G401.6 (cell line): ENCODE results near the gene GALNT2.

ENCODE experiments used
- FAIRE-seq: peaks from 2 replicates; lab custom pipeline; 2012; peaks lifted over from hg19 to GRCh38; lab: Jason Lieb, UNC

The GALNT2 gene

GRCh38 chr1:230237009-230237370, 170.0 kb downstream of the GALNT2 start:
- no peak for FAIRE-seq

DNA sequence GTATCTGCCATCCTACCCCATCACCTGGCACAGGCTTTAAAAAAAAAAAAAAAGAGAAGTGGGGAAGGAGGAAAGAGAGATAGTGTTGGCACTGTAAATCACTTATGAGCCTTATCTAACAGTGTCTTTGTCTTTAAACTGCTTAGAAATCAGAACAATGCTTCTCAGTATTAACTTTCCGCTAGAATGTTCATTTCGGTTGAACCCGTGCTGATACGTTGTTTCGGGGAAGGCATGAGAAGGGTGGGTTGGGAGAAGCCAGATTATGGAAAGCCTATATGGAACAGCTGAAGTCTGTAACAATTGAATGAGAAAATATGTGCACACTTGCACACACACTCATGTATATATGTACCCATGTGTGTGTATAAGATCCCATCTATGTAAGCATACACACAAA, 170.8 kb downstream of the GALNT2 start:
- no peak for FAIRE-seq

- FAIRE-seq, result no peak
Measured at GRCh38 chr1:230240446-230241086, 173.5 kb downstream of the GALNT2 start.

DNA sequence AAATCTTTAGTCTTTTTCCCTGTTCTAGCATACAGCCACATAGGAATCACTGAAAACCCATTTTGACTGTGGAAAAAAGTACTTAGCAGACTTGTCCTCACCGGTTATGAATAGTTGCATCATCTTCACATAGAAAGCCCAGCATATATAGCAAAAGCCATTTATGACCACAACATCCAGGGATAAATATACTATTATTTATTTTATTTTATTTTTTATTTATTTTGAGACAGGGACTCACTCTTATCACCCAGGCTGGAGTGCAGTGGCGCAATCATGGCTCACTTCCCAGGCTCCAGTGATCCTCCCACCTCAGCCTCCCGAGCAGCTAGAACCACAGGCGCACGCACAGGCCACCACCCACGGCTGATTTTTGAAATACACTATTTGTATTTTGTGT, 175.3 kb downstream of the GALNT2 start:
- no peak for FAIRE-seq

DNA sequence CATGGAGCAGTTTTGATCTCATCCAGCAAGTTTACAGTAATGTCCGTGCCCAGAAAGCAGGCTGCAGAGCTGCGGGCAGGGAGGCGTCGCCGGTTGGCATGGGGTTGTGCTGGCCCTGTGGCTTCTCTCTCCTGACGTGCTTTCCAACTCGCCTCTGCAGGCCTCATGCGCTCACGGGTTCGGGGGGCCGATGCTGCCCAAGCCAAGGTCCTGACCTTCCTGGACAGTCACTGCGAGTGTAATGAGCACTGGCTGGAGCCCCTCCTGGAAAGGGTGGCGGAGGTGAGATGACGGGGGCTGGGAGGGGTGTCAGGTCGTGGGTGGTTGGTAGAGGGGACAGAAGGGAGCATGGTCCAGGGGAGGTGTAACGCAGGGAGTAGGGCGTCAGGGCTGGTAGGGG, 176.1 kb downstream of the GALNT2 start:
- no peak for FAIRE-seq

DNA sequence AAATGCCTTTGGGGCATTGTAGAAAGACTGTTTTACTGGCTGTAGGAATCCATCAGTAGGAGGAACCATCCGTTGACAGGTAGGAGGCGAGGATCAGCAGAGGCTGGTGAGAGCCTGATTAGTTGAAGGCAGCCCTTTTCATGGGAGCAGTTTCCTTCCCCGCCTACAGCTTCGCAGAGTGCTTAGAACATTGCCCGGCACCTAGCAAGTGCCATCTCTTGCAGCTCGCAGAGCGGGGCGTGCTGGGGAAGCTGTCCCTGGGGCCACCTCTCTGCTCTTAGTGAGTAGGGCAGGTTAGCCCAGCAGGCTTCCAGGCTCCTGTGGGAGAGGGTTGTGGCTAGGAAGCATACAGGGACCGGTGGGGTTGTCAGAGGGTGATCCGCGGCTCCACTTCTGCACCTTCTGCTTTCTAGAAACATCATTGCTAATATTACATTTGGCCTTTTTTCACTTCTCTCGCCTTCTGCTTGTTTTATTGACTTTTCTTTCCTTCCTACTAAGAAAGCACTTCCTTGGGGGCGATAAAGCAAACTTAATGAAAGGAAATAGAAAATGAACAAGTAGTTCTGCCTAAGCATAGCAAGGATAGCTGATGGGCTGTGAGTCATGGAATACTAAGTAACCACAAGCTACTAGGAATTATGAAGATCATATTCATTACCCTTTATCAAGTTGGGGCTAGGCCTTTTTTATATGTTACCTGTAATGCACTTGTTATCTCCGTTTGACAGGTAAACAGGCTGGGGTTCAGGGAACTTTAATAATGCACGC, 176.7 kb downstream of the GALNT2 start:
- no peak for FAIRE-seq

DNA sequence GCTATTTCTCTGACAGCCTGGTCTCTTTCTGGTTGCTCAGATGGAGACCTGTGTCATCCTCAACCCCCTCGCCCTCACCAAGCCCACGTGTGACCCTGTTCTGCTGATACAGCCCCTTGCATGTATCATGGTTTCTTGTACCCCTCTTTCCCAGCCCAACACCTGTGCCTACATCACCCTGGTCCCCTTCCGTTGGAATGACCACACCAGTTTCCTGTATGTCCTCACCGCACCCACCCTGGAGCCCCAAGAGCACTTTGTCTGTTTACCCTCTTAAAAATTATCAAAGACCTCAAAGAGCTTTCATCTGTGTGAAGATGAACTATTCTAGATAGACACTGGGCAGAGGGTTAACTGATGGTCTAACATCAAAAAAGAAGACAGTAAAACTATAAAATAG, 179.5 kb downstream of the GALNT2 start:
- FAIRE-seq, result no peak

DNA sequence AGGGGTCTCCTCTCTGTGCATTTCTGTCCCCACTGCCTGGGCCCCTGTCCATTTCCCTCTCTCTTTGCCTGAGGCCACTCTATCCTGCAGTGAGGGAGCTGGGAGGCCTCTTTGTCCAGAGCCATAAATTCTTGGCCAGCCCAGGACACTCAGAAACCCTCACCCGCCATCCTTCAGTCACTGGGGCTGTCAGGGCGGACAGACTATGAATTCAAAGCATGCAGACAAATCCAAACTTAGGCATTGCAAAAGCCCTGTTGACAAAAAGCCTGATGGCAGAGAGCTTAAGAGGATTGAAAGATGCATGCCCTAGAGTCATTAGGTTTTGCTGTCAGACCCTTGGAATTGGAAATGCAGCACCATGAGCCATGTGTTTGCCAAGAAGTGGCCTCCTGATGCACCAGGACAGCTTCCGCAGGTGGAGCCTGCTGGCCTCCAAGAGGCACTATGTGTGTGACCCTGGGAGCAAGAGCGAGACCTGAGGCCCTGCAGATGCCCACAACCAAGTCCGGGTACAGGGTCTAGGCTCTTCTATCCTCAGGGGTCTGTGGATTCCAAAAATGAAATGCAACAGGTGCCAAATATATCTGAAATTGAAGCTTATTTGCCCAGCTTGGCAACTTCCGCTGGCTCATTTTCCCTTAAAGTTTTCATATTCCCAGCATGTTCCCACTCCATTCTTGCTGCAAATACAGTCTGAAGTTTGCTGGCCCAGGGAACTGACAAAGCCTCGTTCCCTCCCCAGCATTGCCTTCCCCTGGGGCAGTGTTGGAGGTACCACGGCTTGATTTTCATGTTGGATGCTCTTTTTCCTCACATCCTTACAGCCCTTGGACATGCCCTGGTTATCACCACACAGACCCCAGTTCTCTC, 181.2 kb downstream of the GALNT2 start:
- FAIRE-seq, result no peak

GRCh38 chr1:230248889-230249270, 181.8 kb downstream of the GALNT2 start:
- no peak for FAIRE-seq

DNA sequence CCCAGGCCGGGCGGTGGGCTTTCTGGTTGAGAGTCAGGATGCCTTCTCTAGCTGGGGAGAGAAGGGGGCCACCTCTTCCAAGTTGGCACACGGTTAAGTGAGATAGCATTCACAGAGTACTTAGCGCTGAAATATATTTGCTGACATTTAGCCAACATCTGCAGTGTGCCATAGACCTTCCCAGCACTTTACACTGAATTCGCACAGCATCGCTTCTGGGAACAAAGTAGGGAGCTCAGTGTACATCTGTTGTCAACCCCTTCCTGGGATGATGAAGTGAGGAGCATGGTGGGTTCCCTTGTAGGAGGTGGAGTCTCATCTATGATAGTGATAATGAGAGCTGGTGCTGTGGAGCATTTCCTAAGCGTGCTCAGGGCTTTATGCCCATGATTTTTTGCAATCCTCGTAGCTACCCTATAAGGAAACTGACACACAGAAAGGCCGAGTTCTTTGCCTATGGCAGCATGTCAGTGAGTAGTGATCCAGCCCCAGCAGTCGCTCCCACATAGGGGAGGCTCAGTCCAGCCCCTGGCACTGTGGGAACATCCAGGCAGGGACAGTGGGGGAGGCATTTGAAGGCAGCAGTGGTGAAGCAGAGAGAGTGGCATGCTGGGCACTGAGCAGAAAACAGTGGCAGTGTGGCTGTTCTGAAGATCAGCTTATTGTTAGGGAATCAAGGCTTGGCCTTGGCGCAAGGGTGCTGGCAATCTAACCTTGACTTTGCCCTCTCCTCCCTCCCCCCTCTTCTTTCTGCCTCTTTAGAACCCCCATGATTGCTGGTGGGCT, 182.8 kb downstream of the GALNT2 start:
- no peak for FAIRE-seq

DNA sequence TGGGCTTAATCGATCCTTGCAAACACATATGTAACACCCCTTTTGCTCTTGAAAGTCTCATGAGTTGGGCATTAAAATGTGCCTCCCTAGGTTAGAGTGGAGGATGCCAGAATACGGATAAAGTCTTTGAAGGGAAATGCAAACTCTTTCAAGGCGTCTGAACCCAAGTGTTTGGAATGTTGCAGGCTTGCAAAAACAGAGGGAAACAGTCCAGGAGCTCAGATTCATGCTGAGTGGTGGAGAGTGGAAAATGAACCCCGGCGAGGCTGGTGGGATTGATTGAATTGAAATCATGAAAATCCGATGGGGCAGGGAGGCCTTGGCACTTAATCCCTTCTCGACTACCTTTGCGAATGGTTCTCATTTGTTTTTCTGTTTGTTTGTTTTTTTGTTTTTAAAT, 183.6 kb downstream of the GALNT2 start:
- FAIRE-seq, result no peak

DNA sequence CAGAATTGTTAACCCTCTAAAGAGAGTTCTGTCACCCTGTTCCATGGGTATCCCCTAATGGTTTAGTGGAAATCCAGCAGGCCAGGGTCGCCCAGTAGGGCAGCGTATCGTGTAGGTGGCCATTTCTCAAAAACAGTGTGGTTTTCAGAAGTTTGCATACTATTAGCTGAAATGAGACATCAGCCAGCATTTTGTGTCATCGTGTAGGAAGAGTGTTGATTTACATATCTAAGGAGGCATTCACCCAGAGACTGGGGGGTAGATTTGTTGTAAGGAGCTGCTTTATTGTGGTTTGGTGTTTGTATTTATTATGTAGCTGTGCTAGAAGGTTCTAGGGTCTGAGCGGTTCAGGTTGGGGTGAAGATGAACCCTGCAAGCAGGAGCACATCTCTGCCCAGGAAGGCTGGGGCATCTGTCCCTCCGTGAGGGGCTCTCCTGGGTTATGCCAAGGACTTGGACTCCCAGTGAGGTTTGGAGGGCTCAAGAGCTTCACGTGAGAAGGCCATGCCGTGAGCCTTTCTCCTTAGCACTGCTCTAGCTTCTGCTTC, 184.7 kb downstream of the GALNT2 start:
- no peak for FAIRE-seq

DNA sequence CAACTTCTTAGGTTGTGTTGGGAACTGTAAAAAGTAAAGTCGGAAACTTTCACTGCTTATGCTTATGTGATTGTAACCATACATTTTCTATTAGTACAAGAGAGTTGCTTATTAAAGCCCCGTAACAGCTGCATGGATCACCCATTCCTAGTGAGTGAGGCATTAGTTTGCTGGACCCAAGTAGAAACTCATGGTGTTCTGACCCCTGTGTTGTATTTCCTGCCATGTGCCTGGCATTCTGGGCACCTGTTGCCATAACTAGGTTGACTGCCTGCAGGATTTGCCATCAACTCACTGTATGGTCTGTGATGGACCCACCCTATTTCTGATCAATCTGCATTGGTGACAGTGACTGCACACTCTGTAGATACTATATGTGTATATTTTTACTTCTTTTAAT, 186.1 kb downstream of the GALNT2 start:
- FAIRE-seq, result no peak

- no peak for FAIRE-seq
Measured at GRCh38 chr1:230254265-230254664, 187.2 kb downstream of the GALNT2 start.

DNA sequence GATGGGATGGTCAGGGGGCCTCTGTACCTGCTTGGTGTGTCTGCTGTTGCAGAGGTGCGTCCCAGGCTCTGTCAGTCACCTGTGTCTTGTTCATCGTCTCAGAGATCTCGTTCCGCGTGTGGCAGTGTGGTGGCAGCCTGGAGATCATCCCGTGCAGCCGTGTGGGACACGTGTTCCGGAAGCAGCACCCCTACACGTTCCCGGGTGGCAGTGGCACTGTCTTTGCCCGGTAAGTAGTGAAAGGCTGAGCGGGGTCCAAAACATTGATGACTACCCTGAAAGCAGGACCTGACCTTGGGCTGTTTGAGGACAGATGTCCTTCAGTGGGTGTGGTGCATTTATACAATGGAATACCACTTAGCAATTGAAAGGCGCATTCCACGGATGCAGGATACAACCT, 188.1 kb downstream of the GALNT2 start:
- no peak for FAIRE-seq

DNA sequence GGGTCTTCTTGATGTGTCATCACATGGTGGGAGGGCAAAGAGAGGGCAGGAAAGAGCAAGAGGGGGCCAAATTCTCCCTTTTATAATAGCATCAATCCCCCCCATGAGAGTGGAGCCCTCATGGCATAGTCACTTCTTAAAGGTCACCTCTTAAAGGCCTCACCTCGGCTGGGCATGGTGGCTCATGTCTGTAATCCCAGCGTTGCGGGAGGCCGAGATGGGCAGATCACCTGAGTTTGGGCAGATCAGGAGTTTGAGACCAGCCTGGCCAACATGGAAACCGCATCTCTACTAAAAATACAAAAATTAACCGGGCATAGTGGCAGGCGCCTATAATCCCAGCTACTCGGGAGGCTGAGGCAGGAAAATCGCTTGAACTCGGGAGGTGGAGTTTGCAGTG, 189.0 kb downstream of the GALNT2 start:
- no peak for FAIRE-seq

DNA sequence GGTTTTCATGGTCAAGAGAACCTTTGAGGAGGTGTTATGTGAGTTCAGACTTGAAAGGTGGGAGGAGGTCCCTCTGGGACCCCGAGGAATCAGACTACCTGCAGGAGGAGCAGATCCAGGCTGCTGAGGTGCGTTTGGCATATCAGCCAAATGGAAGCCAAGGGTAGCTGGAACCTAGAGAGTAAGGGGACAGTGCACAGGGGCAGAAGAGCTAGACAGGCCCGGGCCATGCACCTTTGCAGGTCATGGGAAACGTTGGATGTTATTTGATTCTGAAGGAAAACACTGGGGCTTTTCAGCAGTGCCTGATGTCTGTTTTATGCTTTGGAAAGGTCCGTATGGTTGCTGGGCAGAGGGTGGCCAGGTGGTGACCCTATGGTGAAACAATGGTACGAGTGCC, 189.9 kb downstream of the GALNT2 start:
- no peak for FAIRE-seq

DNA sequence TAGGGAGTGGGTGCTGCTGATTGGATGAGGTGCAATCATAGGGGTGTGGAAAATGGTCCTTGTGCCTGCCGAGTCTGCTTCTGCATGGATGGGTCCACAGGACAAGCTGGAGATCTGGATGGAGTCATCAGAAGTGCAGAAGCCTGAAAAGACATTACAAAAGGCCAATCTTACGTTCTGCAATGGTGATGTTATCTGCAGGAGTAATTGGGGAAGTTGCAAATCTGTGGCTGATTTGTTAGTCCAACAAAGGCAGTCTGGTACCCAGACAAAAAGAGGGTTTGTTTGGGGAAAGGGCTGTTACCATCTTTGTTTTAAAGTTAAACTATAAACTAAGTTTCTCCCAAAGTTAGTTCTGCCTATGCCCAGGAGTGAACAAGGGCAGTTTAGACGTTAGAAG, 192.6 kb downstream of the GALNT2 start:
- FAIRE-seq, result no peak

DNA sequence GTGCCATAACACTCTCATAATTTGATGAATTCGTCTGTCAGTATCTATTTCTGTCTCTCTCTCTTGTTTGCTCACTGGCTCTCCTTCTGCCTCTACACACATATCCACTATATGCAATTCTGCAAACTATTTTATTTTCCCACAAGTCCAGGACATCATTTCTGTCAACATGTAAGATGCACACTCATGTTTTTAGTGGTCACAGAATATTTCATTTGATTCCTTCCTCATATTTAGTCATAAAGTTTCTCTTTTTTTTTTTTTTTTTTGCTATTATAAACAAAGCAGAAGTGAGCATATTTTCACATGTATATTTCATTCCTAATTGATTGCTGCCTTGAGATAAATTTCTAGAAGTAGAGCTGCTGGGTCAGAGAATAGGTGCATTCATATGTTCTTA, 193.8 kb downstream of the GALNT2 start:
- FAIRE-seq, result no peak

DNA sequence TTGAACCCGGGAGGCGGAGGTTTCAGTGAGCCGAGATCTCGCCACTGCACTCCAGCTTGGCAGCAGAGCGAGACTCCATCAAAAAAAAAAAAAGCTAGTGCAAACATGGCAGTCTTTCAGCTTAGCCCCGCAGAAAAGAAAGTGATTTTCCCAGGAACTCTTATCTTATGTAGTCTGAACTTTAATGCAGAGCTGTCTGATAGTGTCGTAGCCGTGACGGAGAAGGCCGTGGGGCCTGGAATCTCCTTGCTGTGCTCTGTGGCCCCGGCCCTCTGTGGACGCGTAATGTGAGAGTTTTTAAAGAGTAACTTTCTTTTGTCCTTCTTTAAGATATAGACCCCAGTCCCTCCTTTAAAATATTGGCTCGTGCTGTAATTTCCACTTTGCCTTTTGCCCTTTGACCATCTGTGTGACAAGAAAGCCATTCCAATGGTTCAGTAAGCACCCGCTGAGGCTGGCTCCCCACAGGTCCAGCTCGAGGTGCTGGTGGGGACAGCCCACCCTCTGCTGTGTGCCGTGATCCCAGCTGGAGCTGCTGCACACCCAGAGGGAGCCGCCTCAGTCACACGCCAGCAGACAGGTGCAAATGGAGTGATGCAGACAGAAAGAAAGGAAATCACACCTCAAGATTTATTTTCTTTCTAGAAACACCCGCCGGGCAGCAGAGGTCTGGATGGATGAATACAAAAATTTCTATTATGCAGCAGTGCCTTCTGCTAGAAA, 195.1 kb downstream of the GALNT2 start:
- FAIRE-seq, result no peak

- no peak for FAIRE-seq
Measured at GRCh38 chr1:230262867-230263567, 196.0 kb downstream of the GALNT2 start.
